GM10266 (cell line): Measurements from ENCODE around the gene PGAP6.

Source experiments
- DNase-seq: peaks from one replicate; pipeline ENCODE4 v3.0.0; 2012; ENCODE audit errors: extremely low spot score
- TF ChIP-seq, protein P1 (sequence below): IDR thresholded peaks from 2 replicates; pipeline ENCODE4 v1.5.1; 2012; ENCODE audit warnings: mild to moderate bottlenecking, low read depth; ENCODE audit not compliant: control insufficient read depth, insufficient read depth; ENCODE audit errors: missing control alignments

Gene PGAP6

DNA sequence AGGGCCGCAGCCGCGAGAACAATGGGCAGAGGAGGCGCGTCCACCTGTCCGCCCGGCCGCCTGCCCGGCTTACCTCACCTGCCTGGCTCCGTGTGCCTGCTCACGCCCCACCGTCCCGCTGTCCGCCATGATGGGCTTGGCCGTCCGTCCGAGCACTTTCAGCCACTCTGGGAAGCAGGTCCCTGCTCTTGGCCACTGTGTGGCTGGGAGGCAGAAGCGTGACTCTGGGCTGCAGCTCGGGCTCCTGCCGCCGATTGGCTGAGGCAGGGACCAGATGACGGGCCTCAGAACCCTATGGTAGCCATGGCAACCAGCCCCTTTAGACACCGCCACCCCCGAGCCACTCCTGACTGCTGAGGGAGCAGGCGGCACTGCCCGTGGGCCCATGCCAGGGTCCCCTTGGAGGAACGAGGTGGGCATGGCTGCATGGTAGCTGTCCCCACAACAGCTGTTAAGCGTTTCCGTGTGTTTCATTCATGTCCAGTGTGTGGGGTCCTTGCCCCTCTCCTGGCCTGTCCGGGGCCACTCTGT, 20.4 kb downstream of the PGAP6 start:
- TF ChIP-seq, protein P1, sequence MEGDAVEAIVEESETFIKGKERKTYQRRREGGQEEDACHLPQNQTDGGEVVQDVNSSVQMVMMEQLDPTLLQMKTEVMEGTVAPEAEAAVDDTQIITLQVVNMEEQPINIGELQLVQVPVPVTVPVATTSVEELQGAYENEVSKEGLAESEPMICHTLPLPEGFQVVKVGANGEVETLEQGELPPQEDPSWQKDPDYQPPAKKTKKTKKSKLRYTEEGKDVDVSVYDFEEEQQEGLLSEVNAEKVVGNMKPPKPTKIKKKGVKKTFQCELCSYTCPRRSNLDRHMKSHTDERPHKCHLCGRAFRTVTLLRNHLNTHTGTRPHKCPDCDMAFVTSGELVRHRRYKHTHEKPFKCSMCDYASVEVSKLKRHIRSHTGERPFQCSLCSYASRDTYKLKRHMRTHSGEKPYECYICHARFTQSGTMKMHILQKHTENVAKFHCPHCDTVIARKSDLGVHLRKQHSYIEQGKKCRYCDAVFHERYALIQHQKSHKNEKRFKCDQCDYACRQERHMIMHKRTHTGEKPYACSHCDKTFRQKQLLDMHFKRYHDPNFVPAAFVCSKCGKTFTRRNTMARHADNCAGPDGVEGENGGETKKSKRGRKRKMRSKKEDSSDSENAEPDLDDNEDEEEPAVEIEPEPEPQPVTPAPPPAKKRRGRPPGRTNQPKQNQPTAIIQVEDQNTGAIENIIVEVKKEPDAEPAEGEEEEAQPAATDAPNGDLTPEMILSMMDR, result no peak
- DNase-seq, result no peak

DNA sequence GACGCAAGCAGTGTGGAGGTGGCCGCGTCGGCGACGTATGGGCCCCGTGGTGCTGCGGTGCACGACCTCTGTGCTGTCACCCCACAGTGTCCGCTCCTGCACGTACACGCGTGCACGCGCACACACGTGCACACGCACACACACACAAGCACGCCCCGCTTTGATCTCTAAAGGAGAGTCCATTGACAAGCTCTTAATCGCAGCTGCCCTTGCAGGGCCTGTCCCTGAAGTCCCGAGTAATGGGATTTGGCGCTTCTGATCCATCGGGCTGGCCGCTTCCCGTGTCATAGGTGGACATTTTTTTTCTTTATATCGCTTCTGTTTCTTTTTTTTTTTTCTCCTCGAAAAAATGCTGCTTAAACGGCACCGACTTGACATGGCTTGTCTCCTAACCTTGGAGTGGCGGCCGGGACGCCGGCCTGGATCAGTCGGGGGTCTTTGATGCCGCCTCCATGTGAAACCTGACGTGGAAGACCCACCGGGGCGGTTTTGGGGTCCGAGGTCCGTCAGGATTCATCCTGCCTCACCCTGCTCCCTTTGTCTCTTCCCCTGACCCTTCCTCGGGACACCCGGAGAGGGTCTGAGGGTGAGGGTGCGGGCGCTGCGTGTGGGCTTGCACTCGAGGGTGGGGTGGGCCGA, 21.0 kb downstream of the PGAP6 start:
- TF ChIP-seq, protein P1, result no peak
- DNase-seq, result no peak

DNA sequence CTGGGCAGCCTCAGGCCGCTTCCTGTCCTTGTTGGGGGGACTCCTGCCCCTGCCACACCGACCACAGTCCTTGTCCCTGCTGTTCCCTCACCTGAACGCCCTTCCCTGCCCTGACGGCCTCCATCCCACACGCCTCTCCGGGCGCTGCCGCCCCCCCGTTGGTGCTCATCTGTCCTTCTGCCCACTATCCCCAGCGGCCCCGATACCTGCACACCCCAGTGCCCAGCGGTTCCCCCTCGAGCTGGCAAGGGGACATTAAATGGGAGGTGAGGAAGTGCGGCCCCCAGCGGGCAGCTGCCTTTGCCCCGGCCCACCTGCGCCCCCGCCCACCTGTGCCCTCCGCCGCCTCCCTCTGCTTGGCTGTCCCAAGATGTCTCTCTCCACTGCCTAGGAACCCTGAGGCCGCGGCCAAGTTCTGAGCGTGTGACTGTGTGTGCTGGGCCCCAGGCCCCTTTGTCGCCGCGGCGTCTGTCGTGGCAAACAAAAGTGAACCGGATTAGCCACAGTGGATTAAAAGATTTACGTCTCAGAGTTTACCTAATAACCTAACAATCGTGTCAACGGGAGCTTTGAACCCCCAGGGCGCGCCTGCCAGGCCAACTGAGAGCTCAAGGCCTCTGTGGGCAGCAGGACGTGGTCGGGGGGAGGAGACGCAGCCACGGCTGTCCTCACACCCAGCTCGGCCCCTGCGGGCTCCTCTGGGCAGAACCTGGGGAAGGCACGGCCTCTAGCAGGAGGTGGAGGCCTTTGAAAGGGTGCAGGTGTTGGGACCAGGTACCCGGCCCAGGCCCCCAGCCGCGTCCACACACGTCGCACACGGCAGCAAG, 21.7 kb downstream of the PGAP6 start:
- DNase-seq, result no peak
- TF ChIP-seq, protein P1, result no peak

DNA sequence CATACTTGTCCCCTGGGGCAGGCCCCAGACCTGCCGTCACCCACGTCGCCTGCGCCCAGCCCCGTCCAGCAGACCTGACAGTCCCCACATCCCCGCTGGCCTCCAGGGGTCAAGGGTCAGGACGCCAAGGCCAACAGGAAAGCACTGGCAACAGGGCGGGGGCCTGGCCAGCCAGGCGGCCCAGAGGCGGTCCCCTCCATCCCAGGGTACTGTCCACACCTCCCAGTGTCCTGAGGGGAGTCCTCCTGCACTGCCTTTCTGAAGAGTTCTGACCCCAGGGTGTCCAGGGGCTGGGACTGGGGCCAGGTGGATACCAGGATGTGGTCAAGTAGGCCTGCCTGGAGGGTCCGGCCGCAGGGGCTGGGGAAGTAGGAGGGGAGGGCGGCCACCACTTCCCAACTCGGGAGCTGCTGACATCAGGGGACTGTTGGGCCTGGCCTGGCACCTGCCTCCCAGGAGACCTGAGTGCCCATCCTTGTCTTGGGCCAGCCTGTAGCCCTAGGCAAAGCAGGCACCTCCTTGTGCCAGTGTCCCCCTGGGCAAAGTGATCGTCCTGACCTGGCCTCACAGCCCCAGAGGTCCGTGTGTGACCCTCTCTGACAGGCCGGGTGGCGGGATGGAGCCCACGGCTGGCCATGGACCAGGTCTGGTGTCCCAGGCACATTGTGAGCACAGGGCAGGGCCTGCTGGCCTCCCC, 22.6 kb downstream of the PGAP6 start:
- TF ChIP-seq, protein P1, result no peak
- no peak for DNase-seq

DNA sequence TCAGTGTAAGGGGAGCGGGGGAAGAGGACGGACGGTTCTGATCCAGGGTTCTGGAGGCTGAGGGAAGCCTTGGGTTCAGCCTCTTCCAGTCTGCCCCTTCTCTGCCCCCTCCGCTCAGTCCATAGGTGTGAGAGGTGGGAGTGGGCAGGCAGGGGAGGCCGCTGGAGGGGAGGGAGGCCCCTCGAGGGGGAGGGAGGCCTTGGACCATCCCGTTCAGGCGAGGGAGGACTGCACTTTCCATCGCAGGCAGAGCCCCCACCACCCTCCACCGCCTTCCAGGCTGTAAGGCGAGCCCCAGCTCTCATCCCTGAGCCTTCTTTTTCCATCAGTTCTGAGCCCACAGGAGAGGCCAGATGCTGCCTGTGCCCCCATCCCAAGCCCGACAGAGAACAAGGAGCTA, 25.0 kb downstream of the PGAP6 start:
- TF ChIP-seq, protein P1, result no peak
- no peak for DNase-seq

DNA sequence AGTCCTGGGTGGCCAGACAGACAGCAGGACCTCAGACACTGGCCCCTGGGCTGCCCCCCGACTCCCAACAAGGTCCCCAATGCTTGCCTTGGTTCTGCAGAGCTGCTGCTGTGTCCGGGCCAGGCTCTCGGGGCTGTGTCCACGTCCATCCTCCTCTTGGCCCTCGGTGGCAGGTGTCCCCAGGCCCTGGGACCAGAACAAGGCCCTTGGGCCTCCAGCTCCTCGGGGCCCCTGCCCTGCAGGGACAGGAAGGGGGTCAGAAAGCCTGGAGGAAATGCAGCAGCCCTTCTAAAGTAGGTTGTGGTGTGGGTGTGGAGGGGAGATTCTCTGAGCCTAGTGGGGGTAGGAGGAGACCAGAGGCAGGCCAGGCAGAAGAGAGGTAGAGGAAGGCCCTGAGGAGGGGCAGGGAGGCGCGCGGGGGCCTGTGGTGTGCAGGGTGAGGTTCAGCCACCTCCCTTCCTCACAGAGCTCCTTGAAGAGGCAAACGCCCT, 26.8 kb downstream of the PGAP6 start:
- TF ChIP-seq, protein P1, result no peak
- no peak for DNase-seq
